Cardiac septum (tissue), 1 donor: ENCODE results near the gene DNMT3A. TPM values are rescaled to one million over a fixed set of nuclear protein-coding genes. Genes with fewer than 3 reads are reported as not detected.

Source experiments
- DNase-seq: peaks from one replicate; pipeline ENCODE4 v3.0.0-alpha.2; 2020; ENCODE audit warnings: low spot score
- intact Hi-C: fragments of 100-400 bp; cut with DNase I; formaldehyde crosslinking; loops from one replicate; pipeline ENCODE4 v1.14.0; 2022
- total RNA-seq: library from RNA; stranded (reverse); fragmentation: NEBNext Ultra II Directional; extraction: Animal tissue kit (Norgen Biotek cat#: 25700); gene quantifications from one replicate; pipeline ENCODE4 v1.2.1, GENCODE V29; 2021
- donor health status: DM: no; HTN: no; CAD: no.

Gene DNMT3A
- total RNA-seq, 1 donor from 2014 or later, result 24.9 TPM

DNA sequence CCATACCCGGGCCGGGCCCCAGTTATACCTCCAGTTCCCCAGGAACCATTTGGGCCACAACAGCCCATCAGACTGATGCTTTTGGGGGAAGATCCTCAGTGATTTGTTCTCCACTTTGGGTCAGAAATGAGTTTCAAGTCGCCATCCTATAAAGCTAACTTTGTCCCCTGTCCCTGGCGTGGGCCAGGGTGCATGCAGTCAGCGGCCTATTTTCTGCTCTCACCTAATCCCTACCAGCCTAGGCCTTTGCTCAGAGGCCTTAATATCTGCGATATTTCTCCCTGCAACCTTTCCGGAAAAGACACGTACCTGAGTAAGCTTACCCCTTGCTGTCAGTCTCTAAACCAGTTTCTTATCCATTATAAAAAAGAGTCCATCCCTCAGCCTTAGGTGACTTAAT, 7.2 kb downstream of the DNMT3A start:
- intact Hi-C loops, result no loop called here
- DNase-seq, result no peak

GRCh38 chr2:25333981-25334380, 7.7 kb downstream of the DNMT3A start:
- intact Hi-C loops, result no loop called here
- DNase-seq, result no peak

GRCh38 chr2:25332571-25332970, 9.2 kb downstream of the DNMT3A start:
- intact Hi-C loops, result no loop called here

GRCh38 chr2:25331686-25332365, 9.9 kb downstream of the DNMT3A start:
- intact Hi-C loops, result no loop called here

More at GRCh38 chr2:25332571-25332970, 9.2 kb downstream of the DNMT3A start:
- no peak for DNase-seq

GRCh38 chr2:25330937-25331336, 10.8 kb downstream of the DNMT3A start:
- intact Hi-C loops, result no loop called here
- DNase-seq, result no peak

More at GRCh38 chr2:25331686-25332365, 9.9 kb downstream of the DNMT3A start:
- DNase-seq, result no peak

DNA sequence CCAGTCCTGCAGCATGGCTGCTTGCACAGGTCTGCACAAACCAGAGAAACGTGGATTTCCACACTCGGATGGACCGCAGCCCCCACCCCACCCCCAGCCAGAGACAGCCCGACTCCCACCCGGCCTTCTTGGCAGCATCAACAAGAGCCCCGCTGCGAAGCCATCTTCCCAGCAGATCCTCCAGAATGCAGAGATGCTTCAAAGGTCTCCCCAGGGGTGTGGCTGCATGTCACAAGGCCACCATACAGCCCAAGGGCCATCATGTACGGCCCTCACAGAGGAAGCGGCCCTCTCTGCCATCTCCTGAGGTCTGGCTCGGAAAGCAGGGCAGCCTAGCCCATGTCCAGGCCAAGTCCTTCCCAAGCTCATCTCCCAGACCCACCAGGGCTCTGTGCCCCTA, 11.5 kb downstream of the DNMT3A start:
- DNase-seq, result no peak
- intact Hi-C loops, result no loop called here

DNA sequence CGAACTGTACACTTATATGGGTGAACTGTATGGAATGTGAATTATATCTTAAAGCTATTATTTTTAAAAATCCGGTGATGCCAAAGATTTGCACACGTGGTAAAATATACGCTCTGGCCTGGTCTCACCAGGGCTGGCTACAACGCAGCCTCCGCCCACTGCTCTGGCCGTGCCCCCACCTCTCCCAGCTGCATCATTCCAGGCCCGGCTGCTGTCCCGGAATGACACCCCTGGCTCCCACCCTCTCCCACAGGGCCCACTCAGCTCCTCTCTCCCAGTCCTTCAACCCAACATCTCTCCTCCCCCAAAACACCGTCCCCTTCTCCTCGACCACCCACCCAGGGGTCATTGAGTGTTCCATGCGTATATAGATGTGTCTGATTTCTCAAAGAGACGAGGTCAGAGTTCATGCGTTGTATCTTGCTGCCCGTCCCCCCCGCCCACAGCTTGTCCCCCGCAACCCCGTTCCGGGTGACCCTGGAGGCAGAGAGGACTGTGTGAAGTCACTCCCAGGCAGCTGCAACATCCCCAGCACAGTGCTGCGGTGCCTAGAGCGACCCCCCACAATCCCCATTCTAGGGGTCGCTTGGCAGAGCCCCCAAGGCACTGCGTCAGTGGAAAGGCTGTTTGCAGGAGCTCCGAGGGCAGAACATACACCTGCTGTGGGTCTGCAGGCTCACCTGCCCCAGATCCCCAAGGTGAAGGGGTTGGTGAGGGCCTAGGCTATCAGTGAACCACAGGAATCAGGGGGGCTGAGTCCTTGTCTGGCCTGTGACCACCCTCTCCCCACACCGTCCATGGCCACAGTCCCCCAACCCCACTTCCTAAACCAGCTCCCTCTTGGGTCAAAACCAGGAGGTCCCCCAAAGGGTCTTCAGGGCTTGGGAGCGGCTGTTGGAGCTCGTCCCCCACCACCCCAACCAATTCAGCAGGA, 13.3 kb downstream of the DNMT3A start:
- intact Hi-C loops, result no loop called here
- no peak for DNase-seq

DNA sequence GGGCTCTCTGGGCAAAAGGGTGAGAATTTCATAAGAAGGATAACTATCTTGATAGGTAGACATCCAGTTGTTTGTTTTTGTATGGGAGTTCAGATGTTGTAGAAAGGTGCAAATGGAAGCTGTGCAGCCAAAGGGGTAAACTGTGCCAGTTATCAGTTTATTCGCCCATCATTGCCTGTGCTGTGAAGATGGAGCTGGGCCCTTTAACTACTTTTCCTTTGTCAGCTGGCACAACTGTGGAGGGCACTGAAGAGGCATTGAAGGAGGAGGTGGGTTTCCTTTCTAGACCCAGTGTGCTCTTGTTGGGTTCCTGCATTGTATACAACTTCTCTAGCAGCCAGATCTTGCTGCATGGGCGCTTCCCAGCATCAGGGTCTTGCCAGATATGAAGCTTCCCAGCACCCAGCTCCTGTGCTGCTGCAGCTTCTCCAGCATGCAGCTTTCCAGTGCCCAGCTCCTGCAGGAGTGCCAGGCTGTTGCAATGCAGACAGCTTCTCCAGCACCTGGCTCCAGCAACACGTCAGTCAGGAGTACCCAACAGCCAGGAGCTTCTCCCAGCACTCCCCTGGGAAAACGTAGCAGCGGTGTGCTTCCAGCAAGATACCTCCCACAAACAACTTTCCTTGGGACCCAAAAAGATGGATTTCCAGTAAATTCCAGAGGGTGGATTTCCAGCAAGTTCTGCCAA, 15.3 kb downstream of the DNMT3A start:
- intact Hi-C loops, result no loop called here
- DNase-seq, result no peak

DNA sequence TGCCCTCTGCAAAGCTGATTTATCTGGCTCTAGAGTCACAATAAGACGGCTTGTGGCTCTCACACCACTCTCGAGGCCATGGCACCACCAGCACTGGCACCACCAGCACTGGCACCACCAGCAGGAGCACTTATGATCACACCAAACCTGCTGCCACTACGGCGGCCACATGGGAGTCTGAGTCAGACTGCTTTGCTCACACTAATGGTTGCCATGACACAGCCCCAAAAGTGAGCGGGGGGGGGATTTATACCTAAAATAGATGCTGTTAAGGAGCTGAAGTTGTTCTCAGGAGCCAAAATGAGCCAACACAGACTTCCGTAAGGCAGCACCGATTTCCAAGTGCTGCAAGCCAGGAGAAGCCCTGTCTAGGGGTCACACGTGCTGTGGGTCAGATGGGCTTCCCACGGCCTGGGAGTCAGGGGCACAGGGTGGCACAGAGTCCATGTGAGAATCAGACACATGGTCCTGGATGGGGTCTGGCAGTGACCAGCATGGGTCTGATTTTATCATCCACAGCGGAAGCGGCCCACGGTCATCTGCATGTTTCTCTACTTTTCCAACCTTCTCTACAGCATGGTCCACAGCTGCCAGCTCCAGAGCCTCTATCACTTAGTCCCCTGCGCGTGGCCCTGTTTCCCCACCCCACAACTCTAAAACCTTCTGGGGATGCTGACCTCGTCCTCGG, 16.7 kb downstream of the DNMT3A start:
- intact Hi-C loops, result no loop called here
- DNase-seq, result no peak

DNA sequence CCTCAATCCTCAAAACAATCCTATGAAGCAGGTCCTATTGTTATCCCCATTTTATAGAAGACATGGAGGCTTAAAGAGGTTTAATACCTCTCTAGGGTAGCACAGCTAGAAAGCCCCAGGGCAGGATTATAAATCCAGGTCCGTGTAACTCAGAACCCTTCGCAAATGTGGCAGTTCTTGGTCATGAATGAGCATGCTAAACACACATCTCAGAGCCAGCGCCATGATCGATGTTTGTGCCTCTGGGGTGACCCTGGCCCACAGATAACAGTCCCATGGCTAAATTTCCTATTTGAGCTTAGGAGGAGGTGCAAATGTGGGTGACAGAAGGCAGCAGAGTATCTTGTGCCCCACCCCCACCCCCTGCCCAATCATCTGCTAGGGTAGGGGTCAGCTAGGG, 17.5 kb downstream of the DNMT3A start:
- intact Hi-C loops, result no loop called here
- no peak for DNase-seq

DNA sequence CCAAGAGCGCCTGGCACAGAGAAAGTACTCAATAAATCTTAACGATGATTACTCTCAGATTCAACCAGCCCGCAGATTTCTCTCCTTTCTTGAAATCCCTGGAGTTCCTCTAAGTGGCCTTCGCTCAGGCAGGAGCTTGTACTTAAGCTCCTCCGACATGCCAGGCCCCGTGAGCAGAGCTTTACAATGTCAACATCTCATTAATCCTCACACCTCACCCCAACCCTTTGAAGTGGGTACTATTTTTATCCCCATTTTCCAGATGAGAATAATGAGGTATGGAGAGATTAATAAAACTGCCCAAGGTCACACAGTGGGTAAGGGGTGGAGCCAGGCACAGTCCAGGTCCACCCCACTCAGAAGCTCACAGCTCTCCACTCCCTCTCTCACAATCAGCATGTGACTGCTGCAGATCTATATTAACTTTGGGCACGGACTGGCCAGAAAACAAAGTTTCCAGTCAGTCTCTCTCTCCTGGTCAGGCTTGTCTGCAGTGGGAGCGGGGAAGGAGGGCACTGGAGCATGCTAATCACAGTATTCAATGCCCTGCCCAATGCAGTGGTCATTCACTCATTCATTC, 18.0 kb downstream of the DNMT3A start:
- intact Hi-C loops, result no loop called here
- no peak for DNase-seq

DNA sequence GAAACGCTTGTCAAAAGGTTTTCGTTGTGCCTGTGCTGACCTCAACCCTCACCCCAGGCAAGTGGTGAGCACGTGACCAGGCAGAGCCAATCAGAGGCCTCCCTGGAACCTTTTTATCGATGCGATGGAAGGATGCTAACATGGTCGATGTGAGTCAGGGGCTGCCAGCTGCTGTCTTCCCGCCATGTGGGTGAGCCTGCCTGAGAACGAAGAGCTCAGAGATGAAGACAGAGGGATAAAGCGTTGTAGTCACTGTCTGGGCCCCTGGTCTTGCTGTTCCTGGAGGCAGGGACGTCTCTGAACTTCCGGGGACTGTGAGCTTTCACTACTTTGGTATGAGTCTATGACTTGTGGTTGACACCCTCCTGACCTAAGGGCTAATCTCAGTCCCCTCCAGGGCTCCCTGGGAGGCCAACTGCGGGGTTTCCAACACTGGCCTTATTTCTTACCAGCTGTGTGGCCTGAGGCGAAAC, 18.6 kb downstream of the DNMT3A start:
- intact Hi-C loops, result no loop called here
- DNase-seq, result no peak

GRCh38 chr2:25322312-25322711, 19.4 kb downstream of the DNMT3A start:
- DNase-seq, result no peak
- intact Hi-C loops, result no loop called here

DNA sequence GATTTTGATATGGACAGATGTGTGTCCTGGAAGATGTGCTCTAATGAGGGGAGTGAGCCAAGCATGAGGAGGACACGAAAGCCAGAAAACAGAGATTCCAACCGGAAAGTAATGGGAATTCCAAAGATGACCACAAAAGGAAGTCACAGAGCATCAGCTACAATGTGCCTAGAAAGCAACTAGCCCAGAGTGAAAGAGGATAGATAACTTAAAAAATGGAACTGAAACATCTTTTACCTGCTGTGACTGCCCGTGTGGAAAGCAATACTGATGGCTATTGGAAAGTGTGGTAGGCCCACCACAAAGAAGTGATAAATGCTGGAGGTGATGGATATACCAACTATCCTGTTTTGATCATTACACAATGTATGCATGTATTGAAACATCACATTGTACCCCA, 21.6 kb downstream of the DNMT3A start:
- intact Hi-C loops, result no loop called here
- no peak for DNase-seq

- DNase-seq, result no peak
- intact Hi-C loops, result no loop called here
Observed at GRCh38 chr2:25316101-25316500, 25.6 kb downstream of the DNMT3A start.

DNA sequence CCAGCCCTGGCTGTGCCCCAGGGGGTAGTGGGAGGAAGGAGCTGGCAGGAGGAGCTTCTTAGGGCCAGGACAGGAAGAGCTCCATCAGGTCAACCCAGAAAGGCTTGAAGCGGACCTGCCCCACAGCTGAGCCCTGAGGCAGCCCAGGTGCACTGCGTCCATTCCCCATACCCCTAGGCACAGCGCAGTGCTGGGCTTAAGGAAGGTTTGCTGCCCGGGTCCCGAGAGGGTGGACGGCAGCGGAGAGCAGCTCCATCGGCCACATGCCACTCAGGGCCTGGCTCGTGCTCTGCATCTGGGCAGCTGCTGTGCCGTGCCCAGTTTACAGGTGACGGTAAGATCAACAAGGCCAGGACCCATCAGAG, 26.4 kb downstream of the DNMT3A start:
- intact Hi-C loops, result loop anchor here (2.0 kb wide), 1 partner anchor 24 kb away; no protein-coding TSS in a partner anchor
- no peak for DNase-seq

GRCh38 chr2:25314514-25315315, 27.0 kb downstream of the DNMT3A start:
- intact Hi-C loops, result loop anchor here (2.0 to 5.0 kb wide), 2 partner anchors 24 to 63 kb away; no protein-coding TSS in a partner anchor
- DNase-seq, result peak; percentile 86
